Stimulated activated CD8-positive, alpha-beta memory T cell treated with anti-CD3 and anti-CD28 coated beads, Interleukin-4, amount 100 ng/mL, for 48 hours (primary cell): ENCODE results near the gene PDE10A.

Experiments
- DNase-seq: peaks from one replicate; pipeline ENCODE4 v3.0.0-alpha.2; 2020

Gene PDE10A

DNA sequence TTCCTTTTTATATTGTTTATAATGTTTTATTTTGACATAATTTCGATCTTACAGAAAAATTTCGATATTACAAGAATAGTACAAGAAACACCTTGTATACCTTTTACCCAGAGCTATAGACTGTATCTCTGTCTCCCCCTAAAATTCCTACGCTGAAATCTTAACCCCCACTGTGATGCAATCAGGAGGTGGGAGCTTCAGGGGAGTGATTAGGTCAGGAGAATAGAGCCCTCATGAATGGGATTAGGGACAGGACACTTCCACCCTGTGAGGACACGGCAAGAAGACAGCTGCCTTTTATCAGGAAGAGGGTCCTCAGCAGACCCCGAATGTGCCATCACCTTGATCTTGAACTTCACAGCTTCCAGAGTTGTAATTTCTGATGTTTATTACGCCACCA, 204.9 kb downstream of the PDE10A start:
- no peak for DNase-seq

DNA sequence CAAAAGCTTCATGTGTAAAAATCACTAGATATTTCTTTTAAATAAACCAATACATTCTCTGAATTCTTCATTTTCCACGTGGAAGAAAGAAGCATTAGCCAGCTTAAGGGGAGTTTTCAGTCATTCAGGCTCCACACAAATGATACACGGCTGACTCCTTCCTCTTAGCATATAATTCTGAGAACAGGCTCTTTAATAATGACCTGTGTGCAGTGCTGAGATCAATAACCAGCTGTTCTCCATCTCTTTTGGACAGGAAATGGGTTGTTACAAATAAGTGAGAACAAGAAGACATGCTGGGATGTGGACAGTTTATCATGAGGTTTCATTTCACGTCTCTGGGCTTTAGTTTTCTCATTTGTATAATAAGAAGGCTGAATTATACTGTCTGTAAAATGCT, 206.8 kb downstream of the PDE10A start:
- DNase-seq = no peak

DNA sequence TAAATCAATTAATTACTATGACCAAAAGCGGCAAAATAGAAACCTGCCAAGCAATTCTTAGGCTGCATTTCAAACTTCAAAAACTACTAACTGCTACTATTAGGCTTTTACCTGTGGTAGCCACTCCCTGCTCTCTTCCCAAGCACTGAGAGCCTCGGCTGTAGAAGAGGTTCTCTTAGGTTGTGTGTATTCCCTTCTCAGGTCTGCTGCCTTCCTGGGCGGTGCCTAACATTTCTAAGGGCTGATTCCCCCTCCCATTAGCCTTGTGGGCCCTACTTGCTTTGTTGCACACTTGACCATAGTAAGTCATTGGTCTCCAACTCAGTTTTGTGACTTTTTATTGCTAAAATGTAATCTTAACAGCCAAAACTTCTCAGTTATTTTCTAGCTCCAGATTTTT, 207.6 kb downstream of the PDE10A start:
- no peak for DNase-seq

DNA sequence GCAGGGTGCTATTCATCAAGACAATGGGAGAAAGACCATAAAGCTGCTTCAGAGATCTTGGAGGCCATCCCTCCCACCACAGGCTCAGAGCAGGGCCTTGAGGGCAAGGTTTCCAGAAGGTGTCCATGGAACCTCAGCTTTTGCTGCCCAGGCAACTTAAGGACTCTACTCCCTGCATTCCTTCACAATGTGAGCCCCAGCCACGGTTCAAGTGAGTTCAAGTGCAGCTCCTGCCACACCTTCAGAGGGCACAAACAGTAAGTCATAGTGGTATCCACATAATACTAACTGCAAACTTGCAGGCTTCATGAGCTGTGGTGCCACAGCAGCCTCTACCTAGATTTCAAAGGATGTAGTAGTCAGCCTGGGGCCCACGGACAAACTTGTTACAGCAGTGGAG, 209.6 kb downstream of the PDE10A start:
- no peak for DNase-seq

DNA sequence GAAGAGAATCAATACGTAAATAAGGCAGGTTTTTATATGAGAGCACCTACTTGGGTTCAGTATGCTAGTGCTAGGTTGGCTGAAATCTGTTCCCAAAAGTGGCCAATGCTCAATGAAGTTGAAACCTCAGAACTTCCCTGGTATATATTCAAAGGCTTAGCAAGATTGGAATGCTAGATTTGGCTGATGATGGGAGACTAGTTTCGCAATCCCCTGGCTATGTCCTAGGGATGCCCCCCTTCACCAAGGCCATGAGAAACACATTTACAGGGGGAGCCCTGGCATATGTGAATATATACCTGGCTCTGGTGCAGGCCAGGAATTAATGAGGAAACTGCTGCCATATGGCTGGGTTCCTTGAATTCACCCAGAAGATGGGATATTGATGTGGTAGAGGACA, 211.2 kb downstream of the PDE10A start:
- no peak for DNase-seq

DNA sequence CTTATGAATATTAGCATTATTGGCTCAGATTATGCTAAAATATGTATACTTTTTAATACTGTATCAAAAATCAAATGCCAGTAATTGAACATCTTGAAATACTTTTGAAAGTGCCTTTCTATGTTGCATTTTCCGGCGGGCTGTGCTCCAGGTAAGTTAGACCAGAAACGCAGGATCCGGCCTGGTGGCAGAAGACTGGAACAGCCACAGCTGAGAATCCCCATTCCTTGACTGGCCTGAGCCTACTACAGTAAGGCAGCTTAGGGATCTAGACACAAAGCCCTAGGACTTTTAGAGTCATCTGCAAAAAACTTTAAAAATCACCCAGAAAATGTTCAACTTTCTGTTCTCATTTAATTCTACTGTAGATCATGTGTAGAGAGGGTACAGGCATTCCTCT, 214.8 kb downstream of the PDE10A start:
- no peak for DNase-seq

DNA sequence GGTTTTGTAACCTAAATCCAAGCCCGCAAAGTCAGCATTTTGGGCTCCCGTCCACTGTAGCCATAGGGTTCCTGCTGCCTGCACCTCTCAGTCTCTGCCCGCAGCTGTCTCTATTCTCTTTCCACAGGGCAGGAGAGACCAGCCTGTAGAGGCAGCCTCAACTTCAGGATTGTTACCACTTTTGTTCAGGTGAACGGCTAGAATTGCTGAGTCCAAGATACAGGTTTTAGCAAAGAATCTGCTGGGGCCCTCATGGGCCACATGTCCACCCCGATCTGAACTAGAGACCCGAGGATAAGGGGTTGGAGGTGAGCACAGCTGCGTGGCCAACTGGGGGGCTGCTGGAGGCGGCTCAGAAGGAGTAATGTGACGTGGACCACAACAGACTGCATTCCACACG, 215.9 kb downstream of the PDE10A start:
- no peak for DNase-seq

DNA sequence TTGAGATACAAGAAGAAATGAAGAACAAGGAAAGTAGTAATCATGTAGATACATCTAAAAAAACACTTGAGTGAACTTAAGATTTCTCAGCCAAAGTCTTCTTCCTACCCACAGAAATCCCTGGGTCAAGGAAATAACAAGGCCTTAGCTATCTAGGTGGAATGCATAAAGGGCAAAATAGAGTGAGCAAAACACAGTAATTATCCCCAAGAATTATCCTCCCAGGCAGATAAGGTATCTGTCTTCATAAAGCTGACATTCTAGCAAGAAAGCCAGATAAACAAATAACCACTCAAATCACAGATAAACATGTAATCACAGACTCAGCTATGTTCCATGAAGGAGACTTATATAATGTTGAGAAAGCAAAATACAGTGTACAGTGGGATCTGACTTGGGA, 216.7 kb downstream of the PDE10A start:
- DNase-seq = no peak

DNA sequence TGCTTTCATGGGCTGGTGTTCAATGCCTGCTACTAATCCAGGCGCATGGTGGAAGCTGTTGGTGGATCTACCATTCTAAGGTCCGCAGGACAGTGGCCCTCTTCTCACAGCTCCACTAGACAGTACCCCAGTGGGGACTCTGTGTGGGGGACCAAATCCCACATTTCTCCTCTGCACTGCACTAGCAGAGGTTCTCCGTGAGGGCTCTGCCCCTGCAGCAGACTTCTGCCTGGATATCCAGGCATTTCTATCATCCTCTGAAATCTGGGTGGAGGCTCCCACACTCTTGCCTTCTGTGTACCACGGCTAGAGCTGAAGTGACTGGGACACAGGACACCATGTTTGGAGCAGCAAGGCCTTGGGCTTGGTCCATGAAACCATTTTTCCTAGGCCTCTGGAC, 219.6 kb downstream of the PDE10A start:
- DNase-seq = no peak

DNA sequence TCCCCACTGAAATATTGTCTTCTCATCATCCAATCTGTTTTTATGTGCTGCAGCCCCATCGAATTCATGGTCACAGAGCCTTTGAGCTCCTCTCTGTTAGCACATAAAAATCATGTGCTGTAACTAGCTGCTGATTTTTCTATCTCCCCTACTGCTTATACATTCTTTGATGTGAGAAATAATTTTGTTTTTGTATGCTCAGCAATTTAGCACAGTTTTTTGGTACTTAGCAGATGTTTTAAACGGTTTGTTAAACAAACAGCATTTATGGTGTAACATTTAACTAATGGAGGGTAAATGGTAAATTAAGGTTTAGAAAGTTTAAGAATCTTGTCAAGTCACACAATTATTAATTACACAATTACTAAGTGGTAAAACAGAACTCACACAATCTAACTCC, 221.9 kb downstream of the PDE10A start:
- no peak for DNase-seq

DNA sequence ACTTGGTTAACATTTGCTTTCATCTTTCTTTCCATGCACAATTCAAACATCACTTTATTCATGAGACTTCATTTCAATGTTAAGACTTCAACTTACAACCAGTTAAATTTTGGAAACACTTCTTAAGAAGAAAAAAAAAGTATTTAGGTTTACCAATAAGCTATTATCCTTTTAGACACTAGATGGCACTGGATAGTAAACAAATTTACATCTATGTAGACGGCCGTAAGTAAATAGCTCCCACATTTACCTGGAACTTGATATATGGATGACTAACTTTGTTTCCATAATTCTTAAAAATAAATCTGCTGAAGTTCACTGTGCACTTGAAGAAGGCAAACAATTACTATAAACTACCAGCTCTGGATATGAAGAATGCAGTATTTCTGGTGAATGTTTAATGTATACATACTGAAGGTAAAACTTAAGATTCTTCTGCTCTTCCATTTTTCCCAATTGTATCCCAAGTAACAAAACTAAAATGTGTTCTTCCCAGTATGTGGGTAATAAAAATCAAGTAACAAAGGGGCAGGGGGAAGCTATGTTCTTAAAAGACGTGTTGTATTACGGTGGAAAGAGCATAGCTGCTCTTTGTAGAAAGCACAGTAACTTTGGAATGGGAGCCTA, 223.0 kb downstream of the PDE10A start:
- DNase-seq = no peak

DNA sequence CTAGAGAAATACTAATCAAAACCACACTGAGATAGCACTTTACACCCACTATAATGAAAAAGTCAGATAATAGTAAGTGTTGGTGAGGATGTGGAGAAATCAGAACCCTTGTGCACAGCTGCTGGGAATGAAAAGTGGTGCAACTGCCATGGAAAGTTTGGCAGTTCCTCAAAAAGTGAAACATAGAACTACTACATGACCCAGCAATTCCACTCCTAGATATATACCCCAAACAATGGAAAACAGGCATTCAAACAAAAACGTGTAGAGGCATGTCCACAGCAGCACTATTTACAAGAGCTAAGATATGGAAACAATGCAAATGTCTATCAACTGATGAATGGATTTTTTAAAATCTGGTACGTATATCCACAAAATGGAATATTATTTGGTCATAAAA, 236.1 kb downstream of the PDE10A start:
- no peak for DNase-seq

DNA sequence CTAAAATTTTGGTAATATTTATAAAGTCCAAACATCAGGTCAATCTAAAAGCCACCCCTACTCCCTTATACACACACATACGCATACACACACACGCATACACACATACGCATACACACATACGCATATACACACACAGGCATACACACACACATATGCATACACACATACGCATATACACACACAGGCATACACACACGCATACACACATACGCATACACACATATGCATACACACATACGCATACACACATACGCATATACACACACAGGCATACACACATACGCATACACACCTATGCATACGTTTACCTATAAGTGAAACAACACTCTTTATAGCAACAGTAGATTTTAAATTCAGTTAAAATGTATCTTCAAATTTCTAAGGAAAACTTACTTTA, 240.8 kb downstream of the PDE10A start:
- no peak for DNase-seq

DNA sequence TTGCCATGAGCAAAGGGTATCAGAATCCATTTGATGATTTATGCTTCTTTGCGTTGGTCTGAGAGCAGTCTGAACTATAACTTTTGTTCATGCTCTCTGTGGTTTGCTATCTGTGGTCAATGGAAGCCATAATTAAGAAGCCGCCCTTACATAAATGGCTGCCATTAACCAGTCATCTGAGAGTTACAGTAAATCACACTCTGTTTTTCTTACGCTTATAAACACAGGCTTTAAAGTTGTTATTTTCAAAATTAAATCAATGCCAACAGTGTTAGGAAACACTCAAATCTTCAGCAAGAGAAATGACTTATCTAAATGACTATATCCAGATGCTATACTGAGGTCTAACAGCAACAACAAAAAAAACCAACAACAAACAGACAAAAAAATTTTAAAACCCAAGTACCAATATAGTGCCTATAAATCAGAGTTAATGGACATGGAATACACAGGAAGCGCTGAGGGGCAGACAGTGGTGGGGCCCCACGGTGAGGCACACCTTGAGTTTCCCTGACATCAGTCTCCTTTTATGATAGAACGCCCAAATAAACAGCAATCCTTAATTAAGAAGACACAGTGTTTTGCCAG, 245.7 kb downstream of the PDE10A start:
- no peak for DNase-seq

DNA sequence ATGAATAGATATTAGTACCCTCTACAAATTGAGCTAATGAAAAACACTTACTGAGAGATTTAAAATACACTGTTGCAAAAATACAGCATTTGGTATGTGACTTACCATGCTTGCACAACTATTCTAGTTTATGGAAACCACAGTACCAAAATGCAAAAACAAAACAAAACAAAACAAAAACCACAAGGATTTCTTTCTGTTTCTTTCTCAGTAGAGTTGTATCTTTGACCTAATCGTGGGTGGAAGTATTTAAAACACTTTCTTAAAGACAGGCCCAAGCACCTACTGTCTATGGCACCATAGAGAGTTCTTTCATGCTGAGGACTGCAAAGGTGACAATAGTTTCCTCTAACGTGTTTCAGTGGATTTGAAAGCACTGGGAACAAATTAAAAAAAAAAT, 258.3 kb downstream of the PDE10A start:
- DNase-seq = no peak

DNA sequence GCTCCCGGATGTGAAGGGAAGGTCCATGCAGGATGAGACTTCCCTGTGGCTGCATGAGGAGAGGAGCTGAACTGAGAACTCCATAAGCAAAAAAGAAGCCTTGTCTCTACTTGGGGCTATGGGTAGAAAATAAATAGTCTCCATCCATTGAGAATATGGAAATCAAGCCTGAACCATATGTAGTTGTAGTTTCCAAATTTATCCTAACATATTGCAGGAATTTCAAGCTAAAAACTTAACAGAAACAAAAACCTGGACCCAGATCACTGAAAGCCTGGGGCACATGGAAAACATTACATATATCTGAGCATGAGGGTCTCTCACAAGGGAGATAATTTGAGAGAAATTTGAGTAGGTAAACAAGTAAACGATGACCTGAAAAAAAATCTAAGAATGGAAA, 258.7 kb downstream of the PDE10A start:
- DNase-seq = no peak

DNA sequence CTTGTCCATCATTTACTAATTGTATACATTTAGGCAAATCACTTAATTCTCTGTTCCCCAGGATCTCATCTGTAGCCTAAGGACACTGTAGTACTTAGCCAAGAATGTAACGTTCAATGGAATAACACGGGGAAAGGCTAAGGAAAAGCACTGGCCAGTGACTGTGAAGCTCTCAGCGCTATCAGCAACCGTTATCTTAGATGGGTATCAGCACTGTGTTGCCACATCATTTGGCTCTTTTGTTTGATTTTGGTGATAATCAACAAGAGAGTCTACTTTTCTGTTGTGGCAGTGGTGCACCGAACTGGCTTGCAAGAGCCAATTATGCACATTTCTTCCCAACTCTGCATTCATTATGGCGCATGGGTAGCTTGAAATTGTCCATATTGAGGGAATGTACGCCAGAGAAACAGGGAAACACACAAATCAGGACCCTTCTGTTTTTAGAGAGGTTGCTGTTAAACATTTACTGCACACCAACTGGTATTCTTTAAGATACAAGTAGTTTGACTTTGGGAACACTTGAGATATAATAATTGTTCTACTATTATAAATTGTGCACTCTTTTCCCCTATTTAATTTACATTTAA, 259.9 kb downstream of the PDE10A start:
- DNase-seq = no peak

DNA sequence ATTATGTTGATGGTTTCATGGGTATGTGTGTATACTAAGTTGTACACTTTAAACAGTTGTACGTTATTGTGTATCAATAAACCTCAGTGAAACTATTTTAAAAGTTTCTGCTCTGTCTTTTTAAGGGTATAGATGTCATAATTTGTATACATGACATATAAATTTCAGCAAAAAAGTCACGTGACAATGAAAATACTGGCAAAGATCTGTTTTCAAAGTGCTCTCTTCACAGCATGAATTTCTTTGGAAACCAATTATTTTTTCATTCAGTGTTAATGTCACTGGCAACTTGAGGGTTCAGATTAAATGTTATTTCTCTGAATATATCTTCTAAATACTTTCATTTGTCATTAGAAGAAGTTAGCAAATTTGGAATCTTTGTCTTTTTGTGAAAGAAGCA, 261.9 kb downstream of the PDE10A start:
- no peak for DNase-seq

DNA sequence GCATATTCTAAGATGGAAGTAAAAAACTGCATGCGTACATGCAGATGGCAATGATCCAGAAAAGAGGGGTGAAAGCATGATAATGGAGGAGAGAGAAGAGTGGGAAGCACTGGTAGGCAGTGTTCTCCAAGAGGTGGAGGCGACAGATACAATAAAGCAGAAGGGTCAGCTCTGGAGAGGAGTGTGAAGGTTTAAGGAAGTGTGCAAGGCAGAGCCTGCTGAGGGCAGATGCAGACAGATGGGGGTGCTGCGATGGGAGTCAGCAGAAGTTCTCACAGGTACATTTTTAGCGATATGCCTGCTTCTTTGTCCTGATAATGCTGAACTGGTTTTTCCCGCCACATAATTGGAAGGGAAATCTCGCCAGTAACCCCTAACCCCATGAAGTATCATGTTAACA, 272.6 kb downstream of the PDE10A start:
- no peak for DNase-seq

DNA sequence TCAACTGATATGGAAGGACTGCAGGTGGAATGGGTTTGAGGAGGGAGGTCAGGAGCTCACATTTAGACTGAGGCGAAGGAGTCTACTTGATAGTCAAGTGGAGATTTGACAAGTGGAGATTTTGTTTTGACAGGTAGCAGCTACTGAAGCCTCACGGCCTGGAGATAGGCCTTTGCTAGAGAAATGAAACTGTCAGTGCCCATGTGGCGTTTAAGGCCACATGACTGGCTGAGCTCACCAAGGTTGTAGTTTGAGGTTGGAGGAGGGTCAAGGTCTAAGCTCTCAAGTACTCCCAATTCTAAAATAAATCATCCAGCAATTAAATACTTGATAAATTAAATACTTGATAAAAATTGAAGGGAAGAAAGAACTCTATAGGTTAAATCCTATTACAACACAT, 273.5 kb downstream of the PDE10A start:
- no peak for DNase-seq

DNA sequence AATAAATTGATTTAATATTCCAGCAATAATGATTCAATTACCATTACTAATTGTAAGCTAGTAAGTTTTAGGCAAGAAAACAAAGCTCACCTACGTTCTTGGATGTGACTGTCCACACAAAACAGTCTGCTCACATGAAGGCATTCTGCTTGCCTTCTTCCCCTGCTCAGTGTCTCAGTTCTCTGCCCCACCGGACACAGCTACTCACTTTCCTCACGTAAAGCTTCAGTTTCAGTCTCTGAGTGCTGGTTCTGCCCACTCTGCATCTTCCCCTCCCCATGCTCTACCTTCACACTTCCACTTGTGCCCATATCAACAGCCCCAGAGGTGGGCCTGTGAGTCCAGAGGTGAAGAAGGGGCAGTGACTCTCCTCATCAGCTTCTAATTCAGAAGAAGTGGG, 279.7 kb downstream of the PDE10A start:
- no peak for DNase-seq

DNA sequence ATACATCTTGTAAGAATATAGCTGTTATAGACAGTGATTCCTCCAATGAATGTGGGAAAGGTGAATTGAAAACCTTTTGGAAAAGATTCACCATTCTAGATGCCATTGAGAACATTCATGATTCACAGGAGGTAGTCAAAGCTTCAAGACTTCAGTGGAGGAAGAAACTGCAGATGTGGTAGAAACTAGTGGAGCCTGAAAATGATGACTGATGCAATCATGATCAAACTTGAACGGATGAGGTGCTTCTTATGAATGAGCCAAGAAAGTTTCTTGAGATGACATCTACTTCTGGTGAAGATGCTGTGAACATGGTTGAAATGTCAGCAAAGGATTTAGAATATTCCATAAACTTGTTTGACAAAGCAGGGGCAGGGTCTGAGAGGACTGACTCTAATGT, 286.9 kb downstream of the PDE10A start:
- DNase-seq = no peak

DNA sequence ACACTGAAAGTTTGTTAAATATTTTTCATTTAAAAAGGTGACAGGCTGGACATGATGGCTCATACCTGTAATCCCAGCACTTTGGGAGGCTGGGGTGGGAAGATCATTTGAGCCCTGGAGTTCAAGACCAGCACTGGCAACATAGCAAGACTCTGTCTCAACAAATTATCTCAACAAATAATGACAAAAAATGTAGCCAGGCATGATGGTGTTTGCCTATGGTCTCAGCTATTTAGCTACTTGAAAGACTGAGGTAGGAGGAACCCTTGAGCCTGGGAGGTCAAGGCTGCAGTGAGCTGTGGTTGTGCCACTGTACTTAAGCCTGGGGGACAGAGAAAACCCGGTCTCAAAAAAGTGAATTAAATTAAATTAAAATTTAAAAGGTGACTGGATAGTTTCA, 297.7 kb downstream of the PDE10A start:
- DNase-seq = no peak

DNA sequence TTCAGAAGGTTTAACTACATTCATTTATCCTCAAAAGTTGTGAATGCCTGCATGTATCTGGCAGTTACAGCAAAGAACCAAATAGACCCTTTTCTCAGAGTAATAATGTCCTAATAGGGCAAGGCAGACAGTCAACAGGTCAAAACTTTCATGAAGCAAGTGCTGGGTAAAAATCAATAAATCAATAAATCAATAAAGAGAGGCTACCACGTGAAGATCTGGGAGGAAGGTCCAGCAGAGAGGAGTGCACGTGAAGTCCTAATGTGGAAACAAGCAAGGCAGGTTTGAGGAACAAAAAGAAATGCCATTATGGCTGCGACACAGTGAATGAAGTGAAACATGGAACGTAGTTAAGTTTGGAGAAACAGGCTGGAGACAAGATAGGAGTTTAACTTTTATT, 317.3 kb downstream of the PDE10A start:
- no peak for DNase-seq

DNA sequence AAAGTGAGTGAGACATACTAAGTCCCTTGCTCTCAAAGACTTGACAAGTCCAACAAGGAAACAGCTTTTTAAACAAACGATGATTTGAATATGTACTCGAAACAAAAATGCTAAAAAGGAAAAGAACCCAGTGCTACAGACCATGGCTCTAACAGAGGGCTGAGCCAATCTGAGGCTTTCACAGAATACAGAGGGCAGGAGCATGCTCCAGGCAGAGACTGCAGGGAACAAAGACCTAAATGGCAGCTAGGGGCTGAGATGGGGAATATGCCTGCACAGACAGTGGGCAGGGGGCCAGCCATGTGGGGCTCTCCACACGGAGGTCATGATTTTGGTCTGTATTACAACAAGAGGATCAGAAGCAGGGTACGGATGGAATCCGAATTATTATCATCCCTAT, 322.5 kb downstream of the PDE10A start:
- no peak for DNase-seq
